Erythroblast (primary cell): Measurements from ENCODE around the gene PHYHIPL.

Source experiments
- GATA1 ChIP-seq: IDR thresholded peaks from 2 replicates; pipeline ENCODE4 v1.6.1; 2011; ENCODE audit warnings: low read depth, mild to moderate bottlenecking, control low read depth, low read length, moderate library complexity
- POLR2A ChIP-seq: IDR thresholded peaks from 2 replicates; pipeline ENCODE4 v1.6.1; 2011; ENCODE audit warnings: mild to moderate bottlenecking, low read length

DNA sequence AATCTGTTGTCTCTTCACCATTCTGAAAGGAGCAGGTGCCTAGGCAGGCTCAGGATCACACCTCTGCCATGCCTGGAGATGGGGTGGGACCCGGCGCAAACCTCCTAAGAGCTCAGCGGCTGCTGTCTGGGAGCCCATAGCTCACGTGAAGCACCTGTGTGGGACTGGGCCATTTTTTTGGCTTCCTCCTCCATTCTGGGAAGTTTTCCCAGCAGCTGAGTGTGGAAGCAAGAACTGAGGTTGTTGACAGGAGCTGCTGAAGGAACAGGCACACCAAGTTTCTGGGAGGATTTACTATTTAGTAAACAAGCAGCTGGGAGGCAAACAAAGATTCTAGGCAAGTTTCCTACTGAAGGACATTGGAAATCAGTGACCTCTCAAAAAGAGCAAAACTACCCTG, 108.6 kb downstream of the PHYHIPL start:
- TF ChIP-seq POLR2A (no peak), GATA1 (no peak)
